Small intestine (tissue), 4 donors: ENCODE data around the gene ABCA9. TPM values are rescaled to one million over a fixed set of nuclear protein-coding genes. Genes with fewer than 3 reads are reported as not detected.

ENCODE experiments used
- polyA plus RNA-seq, 4 donors: library from polyadenylated mRNA; stranded (reverse) in 3 of 4; unstranded in 1 of 4; fragments of 200-250 nt in 3 of 4; fragments of 120-200 nt in 1 of 4; gene quantifications; one replicate each; pipeline versions ENCODE4 v1.2.1 to v1.2.3, GENCODE V29; 2013
- donor health status: healthy with polysubstance abuse.
- donor health status: Bipolar disorder and iron deficiency.
- donor health status: healthy.

Gene ABCA9
- polyA plus RNA-seq, 4 donors = 0.52 to 2.4 (median 0.72) TPM

Other genes with a start within 250 kb of the ABCA9 start
- gene ABCA8, start 105.5 kb downstream of the ABCA9 start, polyA plus RNA-seq = 1 to 10 TPM in 3 of 4 donors, not detected in 1; 1.5 to 7.7 (median 1.9) TPM
- 1 to 10 TPM in 2 of 4 donors, under 1 TPM in 2; 0.59 to 6.5 (median 2.1) TPM for gene ABCA6, start 81.0 kb upstream of the ABCA9 start, polyA plus RNA-seq
- gene ABCA10, start 167.9 kb upstream of the ABCA9 start, polyA plus RNA-seq = 10 to 100 TPM in 1 of 4 donors, 1 to 10 TPM in 3; 2.4 to 21.0 (median 7.2) TPM